Nephron (organoid): ENCODE results near the gene PARD6B.

ENCODE experiments used
- H3K27ac Mint-ChIP-seq, 3 experiments: 2 replicates each; pipeline ENCODE4 v1.8.0; 2020; ENCODE audit warnings: mixed read lengths in 3 of 3, mild to moderate bottlenecking in 2 of 3, moderate library complexity in 1 of 3
- H3K27me3 Mint-ChIP-seq: 2 replicates; pipeline ENCODE4 v1.8.0; 2021; ENCODE audit warnings: low read depth, mild to moderate bottlenecking, moderate library complexity, mixed read lengths
- H3K36me3 Mint-ChIP-seq: 2 replicates; pipeline ENCODE4 v1.8.0; 2020; ENCODE audit warnings: low read depth, mixed read lengths
- H3K4me1 Mint-ChIP-seq: 2 replicates; pipeline ENCODE4 v1.8.0; 2020; ENCODE audit warnings: mixed read lengths
- H3K4me3 Mint-ChIP-seq, 3 experiments: 2 replicates each; pipeline ENCODE4 v1.8.0; 2020; ENCODE audit warnings: mild to moderate bottlenecking in 3 of 3, mixed read lengths in 3 of 3, moderate library complexity in 2 of 3
- H3K9me3 Mint-ChIP-seq: 2 replicates; pipeline ENCODE4 v1.8.0; 2020; ENCODE audit warnings: mixed read lengths
- CTCF ChIP-seq, 3 experiments: fragments of 200-600 bp; sonication (generic); IDR thresholded peaks; one replicate each; pipeline ENCODE4 v1.5.0; 2021; ENCODE audit warnings: antibody characterized with exemption in 3 of 3; ENCODE audit not compliant: unreplicated experiment in 3 of 3

Gene PARD6B

GRCh38 chr20:50688256-50688975 lies 43.0 kb upstream of the PARD6B start:
- H3K27me3 Mint-ChIP-seq = peaks cover 26% of the 10 kb centered on the region
- TF ChIP-seq CTCF (IDR thresholded peaks at IDR 0.05; ENCODE audit: unreplicated experiment in 3 of 3) = no peak
- no peaks in the 10 kb centered on the region for H3K9me3 Mint-ChIP-seq
- no peak overlapping the region for H3K27ac Mint-ChIP-seq
- H3K4me3 Mint-ChIP-seq = no peak overlapping the region
- H3K36me3 Mint-ChIP-seq = no peaks in the 10 kb centered on the region
- H3K4me1 Mint-ChIP-seq = peaks cover 32% of the 10 kb centered on the region

- peak overlapping the region; percentile 20 to 75 (median 63) for H3K4me3 Mint-ChIP-seq
- H3K27ac Mint-ChIP-seq = peak overlapping the region in 1 of 3 experiments; percentile 9
- H3K36me3 Mint-ChIP-seq = no peaks in the 10 kb centered on the region
- peaks cover 26% of the 10 kb centered on the region for H3K27me3 Mint-ChIP-seq
- H3K9me3 Mint-ChIP-seq = no peaks in the 10 kb centered on the region
- peaks cover 39% of the 10 kb centered on the region for H3K4me1 Mint-ChIP-seq
- no peak for TF ChIP-seq CTCF (IDR thresholded peaks at IDR 0.05; ENCODE audit: unreplicated experiment in 3 of 3)
Measured at GRCh38 chr20:50689864-50690649, 41.3 kb upstream of the PARD6B start.

GRCh38 chr20:50690650-50691572 lies 40.5 kb upstream of the PARD6B start, which contains the start of gene RIPOR3:
TSS of gene RIPOR3 (minus strand) at chr20:50691542. CDS start at chr20:50691128, 414 bp downstream.
- H3K36me3 Mint-ChIP-seq = no peaks in the 10 kb centered on the region
- TF ChIP-seq CTCF (IDR thresholded peaks at IDR 0.05; ENCODE audit: unreplicated experiment in 3 of 3) = no peak
- peaks cover 47% of the 10 kb centered on the region for H3K4me1 Mint-ChIP-seq
- H3K4me3 Mint-ChIP-seq = peak within 1 kb of the TSS; percentile 59 to 79 (median 66)
- H3K27me3 Mint-ChIP-seq = peaks cover 26% of the 10 kb centered on the region
- no peaks in the 10 kb centered on the region for H3K9me3 Mint-ChIP-seq
- H3K27ac Mint-ChIP-seq = peak within 1 kb of the TSS; percentile 40 to 75 (median 68)

GRCh38 chr20:50691573-50692551 lies 39.5 kb upstream of the PARD6B start:
- Mint-ChIP-seq H3K36me3 (no peaks in the 10 kb centered on the region), H3K27me3 (peaks cover 26% of the 10 kb centered on the region), H3K4me3 (peak overlapping the region; percentile 59 to 79 (median 66)), H3K27ac (peak overlapping the region; percentile 40 to 75 (median 68)), H3K4me1 (peaks cover 45% of the 10 kb centered on the region), H3K9me3 (no peaks in the 10 kb centered on the region)
- no peak for TF ChIP-seq CTCF (IDR thresholded peaks at IDR 0.05; ENCODE audit: unreplicated experiment in 3 of 3)

- Mint-ChIP-seq H3K9me3 (no peaks in the 10 kb centered on the region), H3K4me3 (peak overlapping the region in 2 of 3 experiments; percentile 59 to 66), H3K27me3 (peaks cover 26% of the 10 kb centered on the region), H3K36me3 (no peaks in the 10 kb centered on the region), H3K27ac (peak overlapping the region; percentile 10 to 75 (median 40)), H3K4me1 (peaks cover 41% of the 10 kb centered on the region)
- no peak for TF ChIP-seq CTCF (IDR thresholded peaks at IDR 0.05; ENCODE audit: unreplicated experiment in 3 of 3)
Measured at GRCh38 chr20:50692552-50692933, 38.8 kb upstream of the PARD6B start.
